HCT116 (cell line): ENCODE results near the gene THADA. TPM values are rescaled to one million over a fixed set of nuclear protein-coding genes. Genes with fewer than 3 reads are reported as not detected.

ENCODE experiments used
- ATAC-seq: fragments of 200-7000 bp; cut with Tn5 transposase; 2 replicates; pipeline ENCODE4 v1.9.1; 2020; ENCODE audit warnings: mild to moderate bottlenecking, moderate library complexity
- BruUV-seq: library from RNA; stranded (reverse); fragments of 400-500 nt; replicated peaks from 2 replicates; lab custom pipeline; 2021; lab: Mats Ljungman, UMichigan
- CTCF ChIA-PET: fragments of 300-600 bp; sonication (Branson Sonifier 250); formaldehyde crosslinking; loops from one replicate; lab custom pipeline; 2021; ENCODE audit warnings: antibody characterized with exemption; lab: Charles Lee
- POLR2A ChIA-PET: fragments of 300-600, 350-600 bp; sonication (Branson Sonifier 250); formaldehyde crosslinking; loops from one replicate; lab custom pipeline; 2021; ENCODE audit warnings: antibody characterized with exemption; lab: Charles Lee
- RAD21 ChIA-PET, 2 experiments: fragments of 300-600 bp; sonication (Branson Sonifier 250); formaldehyde crosslinking; loops; one replicate each; lab custom pipeline; 2023; ENCODE audit warnings: low total read pairs in 2 of 2; ENCODE audit not compliant: uncharacterized antibody in 2 of 2, unreplicated experiment in 2 of 2, low non-redundant PET in 1 of 2; lab: Charles Lee
- DNase-seq: peaks from one replicate; pipeline ENCODE4 v3.0.0-alpha.2; 2010; ENCODE audit warnings: low read depth, low spot score
- H2AFZ ChIP-seq: fragments of 200-600 bp; shearing (Covaris generic), sonication (generic); 2 replicates; pipeline ENCODE4 v1.6.1; 2017; ENCODE audit warnings: low read depth, mixed run types, mixed read lengths, antibody characterized with exemption, low read length; ENCODE audit not compliant: poor library complexity, severe bottlenecking
- H3K27ac ChIP-seq: 2 replicates; pipeline ENCODE4 v1.5.1; 2012; ENCODE audit warnings: low read depth, low read length
- H3K27me3 ChIP-seq: fragments of 200-600 bp; sonication (generic); 2 replicates; pipeline ENCODE4 v1.6.1; 2016; ENCODE audit warnings: mixed run types, low read length, mixed read lengths; ENCODE audit not compliant: insufficient read depth
- H3K36me3 ChIP-seq, 2 experiments: fragments of 200-500 bp in 1 of 2; fragments of 200-600 bp in 1 of 2; sonication (Bioruptor generic) in 1 of 2; sonication (generic) in 1 of 2; 2 replicates each; pipeline versions ENCODE4 v1.5.1 to v1.6.1; 2014 to 2016; ENCODE audit warnings: low read length in 2 of 2, inconsistent platforms in 1 of 2, mixed read lengths in 1 of 2, mixed run types in 1 of 2; ENCODE audit not compliant: insufficient read depth in 2 of 2, control insufficient read depth in 1 of 2
- H3K4me1 ChIP-seq, 2 experiments: fragments of 200-600 bp in 1 of 2; sonication (generic) in 1 of 2; 2 replicates each; pipeline versions ENCODE4 v1.5.1 to v1.6.1; 2012 to 2017; ENCODE audit warnings: low read length in 2 of 2, inconsistent platforms in 1 of 2, mild to moderate bottlenecking in 1 of 2, mixed read lengths in 1 of 2, mixed run types in 1 of 2, moderate library complexity in 1 of 2; ENCODE audit not compliant: insufficient read depth in 2 of 2, control insufficient read depth in 1 of 2
- H3K4me2 ChIP-seq: fragments of 200-600 bp; sonication (generic); 2 replicates; pipeline ENCODE4 v1.6.1; 2017; ENCODE audit warnings: mixed run types, low read length, mixed read lengths
- H3K4me3 ChIP-seq, 2 experiments: fragments of 200-600 bp in 1 of 2; sonication (generic) in 1 of 2; replicated peaks in 1 of 2; 2 replicates each; pipeline ENCODE4 v1.5.1; 2011 to 2016; ENCODE audit warnings: low read length in 2 of 2, control low read depth in 1 of 2, low read depth in 1 of 2, mild to moderate bottlenecking in 1 of 2, mixed read lengths in 1 of 2, mixed run types in 1 of 2
- H3K79me2 ChIP-seq: fragments of 200-600 bp; sonication (generic); 2 replicates; pipeline ENCODE4 v1.6.1; 2017; ENCODE audit warnings: mild to moderate bottlenecking, mixed run types, low read length, moderate library complexity, mixed read lengths; ENCODE audit not compliant: insufficient read depth
- H3K9ac ChIP-seq: fragments of 200-600 bp; sonication (generic); 2 replicates; pipeline ENCODE4 v1.6.1; 2016; ENCODE audit warnings: low read length, mixed read lengths
- H3K9me2 ChIP-seq: fragments of 200-600 bp; sonication (generic), shearing (Covaris generic); 2 replicates; pipeline ENCODE4 v1.6.1; 2017; ENCODE audit warnings: mixed run types, mild to moderate bottlenecking, moderate library complexity; ENCODE audit not compliant: insufficient read depth
- H3K9me3 ChIP-seq, 2 experiments: fragments of 200-500 bp in 1 of 2; fragments of 200-600 bp in 1 of 2; sonication (Bioruptor generic) in 1 of 2; sonication (generic) in 1 of 2; 2 replicates each; pipeline ENCODE4 v1.6.1; 2014 to 2017; ENCODE audit warnings: low read length in 2 of 2, mixed read lengths in 2 of 2, inconsistent platforms in 1 of 2, low read depth in 1 of 2, mild to moderate bottlenecking in 1 of 2, mixed run types in 1 of 2, moderate library complexity in 1 of 2; ENCODE audit not compliant: control insufficient read depth in 1 of 2, insufficient read depth in 1 of 2
- H4K20me1 ChIP-seq: fragments of 200-600 bp; sonication (generic), shearing (Covaris generic); 2 replicates; pipeline ENCODE4 v1.6.1; 2017; ENCODE audit warnings: mixed run types, mild to moderate bottlenecking, moderate library complexity; ENCODE audit not compliant: insufficient read depth
- CBX3 ChIP-seq: IDR thresholded peaks from 2 replicates; pipeline ENCODE4 v1.6.1; 2012; ENCODE audit warnings: low read depth
- CEBPB ChIP-seq: IDR thresholded peaks from 2 replicates; pipeline ENCODE4 v1.6.1; 2012; ENCODE audit warnings: low read depth
- EZH2 ChIP-seq: fragments of 200-600 bp; sonication (generic); IDR thresholded peaks from 2 replicates; pipeline ENCODE4 v1.6.1; 2017; ENCODE audit warnings: antibody characterized with exemption, mixed run types
- JUND ChIP-seq: IDR thresholded peaks from 2 replicates; pipeline ENCODE4 v1.6.1; 2012
- POLR2AphosphoS5 ChIP-seq: IDR thresholded peaks from 2 replicates; pipeline ENCODE4 v1.6.1; 2011; ENCODE audit warnings: mild to moderate bottlenecking, low read depth, low read length, moderate library complexity
- RAD21 ChIP-seq: IDR thresholded peaks from 2 replicates; pipeline ENCODE4 v1.6.1; 2012; ENCODE audit warnings: low read depth, mild to moderate bottlenecking
- YY1 ChIP-seq: IDR thresholded peaks from 2 replicates; pipeline ENCODE4 v1.6.1; 2011; ENCODE audit warnings: low read length, low read depth, moderate library complexity, mild to moderate bottlenecking; ENCODE audit not compliant: insufficient replicate concordance; ENCODE audit errors: extremely low read depth
- ZFX ChIP-seq: fragments of 450-650 bp; IDR thresholded peaks from 2 replicates; pipeline ENCODE4 v1.6.1; 2017
- intact Hi-C: fragments of 100-400 bp; cut with micrococcal nuclease; formaldehyde crosslinking; loops from 2 replicates; pipeline ENCODE4 v1.10.0; 2022
- total RNA-seq: library from RNA; stranded (reverse); gene quantifications from one replicate; pipeline ENCODE4 v1.2.1, GENCODE V29; 2021; ENCODE audit not compliant: unreplicated experiment
- TF ChIP-seq, protein P1 (sequence below): IDR thresholded peaks from 2 replicates; pipeline ENCODE4 v1.6.1; 2012
- TF ChIP-seq, protein P2 (sequence below): IDR thresholded peaks from 2 replicates; pipeline ENCODE4 v1.6.1; 2011; ENCODE audit warnings: mild to moderate bottlenecking, low read length, moderate library complexity; ENCODE audit not compliant: insufficient replicate concordance; ENCODE audit errors: extremely low read depth

The THADA gene
- total RNA-seq, 1 experiment from 2014 or later = 30.7 TPM

DNA sequence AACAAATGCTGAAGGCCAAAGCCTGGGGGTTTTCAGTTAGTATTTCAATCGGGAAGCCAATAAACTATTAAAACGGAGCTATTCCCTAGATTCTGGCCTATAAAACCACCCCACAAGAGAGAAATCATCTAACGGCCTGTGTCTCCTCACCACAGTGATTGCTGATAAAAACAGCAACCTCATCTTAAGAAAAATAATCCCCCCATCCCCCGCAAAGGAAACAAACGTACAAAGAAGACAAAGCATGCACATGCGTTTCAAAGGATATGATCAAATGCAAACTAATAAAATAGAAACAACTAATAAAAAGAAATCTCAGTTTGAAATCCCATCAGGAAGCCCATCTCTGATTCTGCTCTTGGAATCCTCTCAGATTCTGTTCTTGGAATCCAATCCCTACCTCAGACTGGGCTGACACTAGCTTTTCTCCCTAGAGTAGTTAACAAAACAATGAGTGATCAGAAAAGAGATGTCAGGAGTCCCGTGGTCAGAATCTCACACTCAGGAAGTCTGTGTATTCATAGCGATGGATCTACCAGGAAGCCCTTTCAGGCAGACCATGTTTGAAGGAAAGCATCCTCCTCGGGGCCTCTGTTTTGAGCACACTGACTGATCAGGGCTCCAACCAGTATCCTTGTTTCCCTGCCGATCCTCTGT, 150.7 kb downstream of the THADA start:
- POLR2A ChIA-PET = no interaction called here
- TF ChIP-seq JUND (no peak), POLR2AphosphoS5 (no peak), YY1 (no peak), CEBPB (no peak), RAD21 (no peak), EZH2 (no peak), CBX3 (no peak)
- TF ChIP-seq, all 23 proteins: peak for 0

DNA sequence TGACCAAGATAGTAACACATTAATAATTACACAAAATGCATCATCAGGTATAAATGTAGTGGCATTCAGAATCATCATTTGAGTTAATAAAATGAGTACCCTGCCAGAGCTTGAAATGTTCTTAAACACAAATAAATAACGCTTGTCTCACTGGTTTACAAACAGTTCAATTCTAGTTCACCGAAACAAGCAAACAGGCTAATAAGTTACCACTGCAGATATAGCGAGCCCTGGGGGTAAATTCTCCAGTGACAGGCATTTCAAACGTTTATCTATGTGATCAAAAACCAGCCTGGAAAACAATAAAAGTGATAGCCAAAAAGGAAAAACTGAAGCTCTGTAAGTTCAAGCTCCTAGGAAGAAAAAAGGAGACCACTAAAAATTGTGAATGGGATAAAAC, 152.6 kb downstream of the THADA start:
- Histone ChIP-seq H3K36me3 (no peaks in the 10 kb centered on the region), H3K4me3 (no peak overlapping the region), H3K9me3 (no peaks in the 10 kb centered on the region), H3K4me2 (no peak overlapping the region), H3K79me2 (no peaks in the 10 kb centered on the region), H3K27ac (no peak overlapping the region), H2AFZ (no peak overlapping the region), H3K4me1 (peaks cover 9 to 19% of the 10 kb centered on the region in 2 experiments; a peak in 3 of 4 replicates), H4K20me1 (no peaks in the 10 kb centered on the region), H3K9me2 (no peaks in the 10 kb centered on the region), H3K27me3 (no peaks in the 10 kb centered on the region), H3K9ac (no peak overlapping the region)
- RAD21 ChIA-PET = no interaction called here
- TF ChIP-seq, protein P1, sequence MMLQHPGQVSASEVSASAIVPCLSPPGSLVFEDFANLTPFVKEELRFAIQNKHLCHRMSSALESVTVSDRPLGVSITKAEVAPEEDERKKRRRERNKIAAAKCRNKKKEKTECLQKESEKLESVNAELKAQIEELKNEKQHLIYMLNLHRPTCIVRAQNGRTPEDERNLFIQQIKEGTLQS = no peak
- TF ChIP-seq ZFX = no peak
- TF ChIP-seq, protein P2, sequence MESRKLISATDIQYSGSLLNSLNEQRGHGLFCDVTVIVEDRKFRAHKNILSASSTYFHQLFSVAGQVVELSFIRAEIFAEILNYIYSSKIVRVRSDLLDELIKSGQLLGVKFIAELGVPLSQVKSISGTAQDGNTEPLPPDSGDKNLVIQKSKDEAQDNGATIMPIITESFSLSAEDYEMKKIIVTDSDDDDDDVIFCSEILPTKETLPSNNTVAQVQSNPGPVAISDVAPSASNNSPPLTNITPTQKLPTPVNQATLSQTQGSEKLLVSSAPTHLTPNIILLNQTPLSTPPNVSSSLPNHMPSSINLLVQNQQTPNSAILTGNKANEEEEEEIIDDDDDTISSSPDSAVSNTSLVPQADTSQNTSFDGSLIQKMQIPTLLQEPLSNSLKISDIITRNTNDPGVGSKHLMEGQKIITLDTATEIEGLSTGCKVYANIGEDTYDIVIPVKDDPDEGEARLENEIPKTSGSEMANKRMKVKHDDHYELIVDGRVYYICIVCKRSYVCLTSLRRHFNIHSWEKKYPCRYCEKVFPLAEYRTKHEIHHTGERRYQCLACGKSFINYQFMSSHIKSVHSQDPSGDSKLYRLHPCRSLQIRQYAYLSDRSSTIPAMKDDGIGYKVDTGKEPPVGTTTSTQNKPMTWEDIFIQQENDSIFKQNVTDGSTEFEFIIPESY = no peak
- ATAC-seq (no peak), DNase-seq (no peak)
- intact Hi-C loops = no loop called here
- no TSS peak for BruUV-seq
- POLR2A ChIA-PET = no interaction called here
- CTCF ChIA-PET = no interaction called here

More for the DNA sequence above, 150.7 kb downstream of the THADA start:
- Histone ChIP-seq H3K79me2 (no peaks in the 10 kb centered on the region), H3K9me3 (no peaks in the 10 kb centered on the region), H3K4me1 (peaks cover 0 to 12% of the 10 kb centered on the region in 2 experiments; a peak in 1 of 4 replicates), H2AFZ (no peak overlapping the region), H3K9ac (no peak overlapping the region), H3K36me3 (no peaks in the 10 kb centered on the region), H3K4me3 (no peak overlapping the region), H3K9me2 (no peaks in the 10 kb centered on the region), H3K4me2 (no peak overlapping the region), H3K27me3 (no peaks in the 10 kb centered on the region), H4K20me1 (no peaks in the 10 kb centered on the region), H3K27ac (no peak overlapping the region)
- ChIA-PET RAD21 (no interaction called here), CTCF (interaction anchor here (0.5 kb wide), 1 partner anchor 660 kb away, joined by 4 read pairs; no protein-coding TSS in a partner anchor)
- ATAC-seq = no peak
- intact Hi-C loops = no loop called here
- BruUV-seq = no TSS peak
- DNase-seq = no peak
